Central memory CD4-positive, alpha-beta T cell (primary cell): ENCODE data around the gene ATXN7L1.
"Not testable (repeated sequence)": the region's sequence is repeated elsewhere in the genome, so short reads cannot be mapped to it uniquely, and the experiment has no call there.

ENCODE experiments used
- DNase-seq: peaks from one replicate; pipeline ENCODE4 v3.0.0; 2022

ATXN7L1 gene

DNA sequence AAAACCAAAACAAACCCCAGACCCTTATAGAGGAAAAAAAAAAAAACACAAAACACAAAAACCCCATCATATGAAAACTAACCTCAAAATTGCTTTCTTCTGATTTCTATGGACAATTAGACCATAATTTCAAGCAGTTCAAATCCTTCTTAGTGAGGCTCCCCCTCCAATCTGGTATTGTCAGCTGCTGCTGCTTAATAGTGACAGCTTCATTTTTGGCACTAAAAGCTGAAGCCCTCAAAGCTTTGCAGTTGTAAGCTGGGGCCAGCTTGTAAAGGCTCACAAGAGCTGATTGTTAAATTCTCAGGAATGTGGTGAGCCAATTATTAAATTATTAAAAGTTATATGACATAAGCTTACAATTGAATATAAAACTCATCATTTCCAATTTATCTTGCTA is 21.9 kb downstream of the ATXN7L1 start:
- no peak for DNase-seq

DNA sequence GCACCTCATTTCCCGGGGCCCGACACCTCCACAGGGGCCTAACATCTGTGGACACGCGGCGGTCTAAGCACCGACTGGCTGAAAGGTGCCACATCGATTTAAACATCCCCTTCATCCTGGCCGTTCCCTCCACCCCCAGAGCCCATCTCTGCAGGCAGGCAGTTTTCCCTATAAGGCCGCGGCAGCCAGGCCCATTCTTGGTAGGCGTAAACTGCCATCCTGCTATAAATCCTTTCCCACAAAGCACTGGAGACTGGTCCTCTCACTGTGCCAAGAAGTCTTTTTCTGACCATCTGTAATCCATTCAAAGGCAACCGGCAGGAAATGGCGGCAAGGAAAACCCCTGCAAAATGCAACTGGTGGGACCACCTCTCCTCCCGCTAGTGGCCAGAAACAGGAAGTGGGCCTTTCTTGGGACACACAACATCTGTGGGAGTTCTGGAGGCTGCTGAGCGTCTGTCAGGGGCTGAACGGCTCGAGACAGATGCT is 22.4 kb downstream of the ATXN7L1 start:
- DNase-seq: no peak

- DNase-seq: no peak
Measured at GRCh38 chr7:105851064-105851463, 25.3 kb downstream of the ATXN7L1 start.

DNA sequence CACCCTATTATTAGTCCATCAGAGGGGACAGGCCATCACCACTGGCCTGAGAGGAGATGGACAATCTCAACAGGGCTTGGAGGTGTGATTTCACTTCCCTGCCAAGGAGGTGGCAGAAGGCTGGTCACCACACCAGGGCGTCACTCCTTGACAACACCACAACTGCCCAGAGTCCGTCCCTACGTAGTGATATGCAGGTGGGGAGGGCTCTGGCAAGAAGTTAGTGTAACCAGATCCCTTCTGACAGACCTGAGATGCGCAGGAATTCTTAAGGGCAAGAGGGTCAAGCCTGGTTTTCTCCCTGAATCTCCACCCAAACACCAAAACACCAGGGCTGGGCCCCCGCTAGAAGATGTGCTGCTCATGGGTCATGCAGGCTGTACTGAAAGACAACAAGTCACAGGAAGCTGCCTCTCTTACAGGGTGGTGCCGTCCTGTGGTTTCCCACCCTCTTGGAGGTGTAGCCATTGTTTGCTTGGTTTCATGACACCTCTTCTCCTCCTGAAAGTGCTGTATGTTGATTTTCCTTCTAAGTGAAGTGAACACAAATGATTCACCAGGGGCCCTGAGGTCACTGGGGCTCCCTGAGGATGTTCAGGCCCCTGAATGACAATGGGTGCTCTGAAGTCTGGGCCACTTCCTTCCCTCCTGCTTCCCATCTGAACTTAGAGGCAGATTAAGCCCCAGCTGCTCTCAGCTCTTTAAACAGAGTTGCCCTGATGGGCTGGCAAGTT is 27.1 kb downstream of the ATXN7L1 start:
- DNase-seq: peak; percentile 75

- no peak for DNase-seq
Measured at GRCh38 chr7:105846404-105846803, 30.0 kb downstream of the ATXN7L1 start.

GRCh38 chr7:105844681-105845080 is 31.7 kb downstream of the ATXN7L1 start:
- DNase-seq: not testable (repeated sequence)

- no peak for DNase-seq
Measured at GRCh38 chr7:105841866-105842265, 34.5 kb downstream of the ATXN7L1 start.

DNA sequence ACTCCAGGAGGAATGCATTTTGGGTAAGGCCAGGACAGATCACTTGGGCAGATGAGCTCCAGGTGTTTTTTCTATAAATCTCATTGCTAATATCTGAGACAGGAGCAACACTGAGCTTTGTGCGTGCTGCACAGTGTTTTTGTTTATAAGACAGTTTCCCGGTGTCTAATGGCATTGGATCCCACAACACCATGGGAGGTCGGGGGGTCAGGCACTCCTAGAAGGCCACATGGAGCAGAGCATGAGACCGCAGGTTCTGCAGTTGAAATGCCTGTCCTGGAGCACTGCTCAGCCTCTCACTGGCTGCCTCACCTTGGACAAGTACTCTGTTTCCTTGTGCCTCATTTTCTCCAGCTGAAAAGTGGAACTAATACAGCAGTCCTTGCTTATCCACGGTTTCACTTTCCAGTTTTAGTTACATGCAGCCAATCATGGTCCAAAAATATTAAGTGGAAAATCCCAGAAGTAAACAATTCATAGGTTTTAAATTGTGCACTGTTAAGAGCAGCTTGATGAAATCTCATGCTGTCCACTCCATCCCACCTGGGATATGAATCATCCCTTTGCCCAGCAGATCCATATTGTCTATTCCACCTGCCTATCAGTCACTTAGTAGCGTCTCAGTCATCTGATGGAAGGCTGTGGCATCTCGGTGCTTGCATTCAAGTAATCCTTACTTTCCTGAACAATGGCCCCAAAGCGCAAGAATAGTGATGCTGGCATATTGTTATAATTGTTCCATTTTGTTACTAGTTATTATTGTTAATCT is 35.2 kb downstream of the ATXN7L1 start:
- DNase-seq: no peak

- no peak for DNase-seq
Measured at GRCh38 chr7:105839266-105839665, 37.1 kb downstream of the ATXN7L1 start.

GRCh38 chr7:105838627-105839231 is 37.7 kb downstream of the ATXN7L1 start:
- no peak for DNase-seq

DNA sequence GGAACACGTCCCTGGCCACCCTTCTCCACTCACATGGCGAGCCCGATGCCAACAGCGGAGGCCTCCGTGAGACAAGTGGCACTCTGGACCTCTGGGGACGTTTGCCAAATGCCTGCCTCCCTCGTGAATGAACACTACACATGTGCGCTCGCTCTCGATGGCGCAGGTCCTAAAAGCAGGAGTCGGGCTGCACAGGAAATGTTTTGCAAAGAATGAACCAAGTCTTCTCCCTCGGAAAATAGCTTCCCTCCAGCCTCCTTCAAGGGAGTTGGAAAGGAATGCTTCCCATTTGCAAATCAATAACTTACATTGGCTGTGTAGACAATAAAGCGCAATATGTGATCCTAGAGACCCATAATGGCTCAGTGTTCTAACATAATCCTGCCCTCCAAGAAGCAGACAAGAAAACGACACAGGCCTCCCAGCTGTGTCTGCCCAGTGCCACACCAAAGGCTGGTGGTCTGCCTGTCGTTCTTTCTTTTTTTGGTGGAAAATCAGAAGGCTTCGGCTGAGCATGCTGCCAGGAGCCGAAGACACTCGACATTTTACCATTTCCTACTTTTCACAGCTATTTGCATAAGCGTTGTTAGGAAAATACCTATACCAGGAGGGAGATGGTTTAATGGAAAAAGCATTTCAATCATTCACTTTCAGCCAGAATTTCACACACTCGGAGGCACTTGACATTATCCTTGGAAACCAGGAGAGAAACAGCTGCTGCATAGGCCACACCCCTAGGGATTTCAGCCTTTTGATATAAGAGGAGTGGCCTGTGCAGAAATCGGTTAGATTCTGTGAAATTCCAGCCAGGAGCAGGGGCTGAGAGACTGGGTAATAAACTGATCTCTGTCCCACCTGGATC is 38.4 kb downstream of the ATXN7L1 start:
- no peak for DNase-seq

- no peak for DNase-seq
Measured at GRCh38 chr7:105835441-105835840, 41.0 kb downstream of the ATXN7L1 start.

DNA sequence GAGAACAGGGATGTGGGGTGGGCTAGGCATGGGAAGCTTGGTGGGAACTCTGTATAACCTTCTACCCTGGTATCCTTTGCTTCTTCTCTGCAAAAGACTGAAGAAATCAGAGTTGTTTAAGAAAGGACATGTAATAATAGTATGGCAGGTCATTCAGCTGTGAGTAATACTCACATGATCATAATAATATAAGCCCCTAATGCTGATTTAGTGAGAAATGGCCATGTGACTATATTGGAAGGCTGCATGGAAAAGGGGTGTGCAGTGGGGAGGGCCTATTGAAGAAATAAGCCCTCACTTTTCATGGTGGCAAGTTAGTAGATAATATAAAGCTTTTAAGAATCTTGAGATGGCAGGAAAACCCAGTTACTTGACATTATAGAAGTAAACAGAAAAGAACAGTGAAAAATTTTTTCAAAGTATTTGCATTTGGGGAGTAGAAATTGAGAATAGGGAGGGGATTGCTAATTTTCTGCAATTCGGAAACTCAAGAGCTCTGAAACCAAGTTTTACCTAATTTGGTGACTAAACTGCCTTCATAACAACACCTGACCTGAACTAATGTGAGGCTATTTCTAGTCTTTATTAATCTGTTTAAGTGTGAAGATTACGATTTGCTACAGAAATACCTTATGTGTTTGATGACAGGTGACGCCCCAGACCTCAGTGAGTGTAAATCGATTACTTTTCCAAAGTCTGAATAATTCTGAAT is 44.4 kb downstream of the ATXN7L1 start:
- no peak for DNase-seq

DNA sequence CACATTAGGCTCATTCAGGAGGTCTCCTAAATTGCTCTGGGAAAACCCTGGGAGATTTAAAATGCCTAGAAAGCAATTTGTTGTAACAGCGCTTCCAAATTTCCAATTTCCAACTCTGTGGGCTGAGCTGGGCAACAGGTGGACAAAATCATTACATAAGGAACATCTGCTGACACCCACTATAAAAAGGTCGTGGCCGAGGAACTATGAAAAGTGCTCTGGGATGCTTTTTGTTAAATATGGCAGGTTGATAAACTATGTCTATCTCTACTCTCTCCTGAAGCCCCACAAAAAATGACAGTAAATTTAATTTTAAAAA is 45.1 kb downstream of the ATXN7L1 start:
- no peak for DNase-seq

GRCh38 chr7:105830405-105831301 is 45.7 kb downstream of the ATXN7L1 start:
- DNase-seq: no peak

DNA sequence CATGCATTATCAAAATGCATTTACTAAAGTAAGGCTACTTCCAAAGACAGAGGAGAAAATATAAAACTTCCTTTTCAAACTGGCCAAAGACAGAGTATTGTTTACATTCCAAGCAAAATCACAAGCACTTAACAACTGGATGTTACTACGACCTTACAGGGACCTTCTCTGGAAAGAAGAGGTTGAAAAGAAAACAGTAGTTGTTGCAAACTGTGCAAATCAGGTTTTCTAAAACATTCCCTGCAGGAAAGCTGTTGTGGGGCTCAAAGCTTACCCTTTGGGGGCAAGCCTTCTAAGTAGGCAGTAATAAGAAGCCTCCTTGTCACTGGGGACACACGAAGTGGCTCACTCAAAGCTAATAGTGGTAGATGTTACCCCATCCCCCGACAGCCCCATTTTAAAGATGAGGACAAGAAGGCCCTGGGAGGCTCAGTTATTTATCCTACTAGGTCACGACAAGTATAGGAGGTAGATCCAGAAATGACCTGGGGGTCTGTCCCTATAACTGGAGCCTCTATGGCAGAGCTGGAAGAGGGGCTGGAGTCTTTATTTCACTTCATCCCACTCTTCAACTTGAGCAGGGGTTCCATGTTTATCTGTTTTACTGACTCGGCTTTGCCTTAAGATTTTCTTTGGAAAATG is 46.6 kb downstream of the ATXN7L1 start:
- no peak for DNase-seq

DNA sequence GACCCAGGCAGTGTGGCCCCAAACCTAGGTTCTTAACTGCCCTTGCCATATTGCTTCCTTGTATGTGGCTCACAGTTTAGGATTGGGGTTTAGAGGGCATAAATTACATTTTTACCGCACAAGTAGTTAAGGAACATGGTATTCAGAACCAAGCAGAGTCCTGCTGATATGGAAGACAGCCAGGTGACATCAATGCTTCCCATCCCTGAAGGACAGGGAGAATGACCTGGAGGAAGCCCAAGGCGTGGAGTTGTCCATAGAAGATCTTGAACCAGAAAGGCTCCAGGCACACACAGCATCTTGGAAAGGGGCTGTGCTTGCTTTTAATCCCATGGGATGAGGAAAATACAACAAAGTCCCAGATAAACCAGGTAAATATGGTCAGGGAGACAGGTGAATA is 48.3 kb downstream of the ATXN7L1 start:
- no peak for DNase-seq

GRCh38 chr7:105827151-105827875 is 49.1 kb downstream of the ATXN7L1 start:
- no peak for DNase-seq

DNA sequence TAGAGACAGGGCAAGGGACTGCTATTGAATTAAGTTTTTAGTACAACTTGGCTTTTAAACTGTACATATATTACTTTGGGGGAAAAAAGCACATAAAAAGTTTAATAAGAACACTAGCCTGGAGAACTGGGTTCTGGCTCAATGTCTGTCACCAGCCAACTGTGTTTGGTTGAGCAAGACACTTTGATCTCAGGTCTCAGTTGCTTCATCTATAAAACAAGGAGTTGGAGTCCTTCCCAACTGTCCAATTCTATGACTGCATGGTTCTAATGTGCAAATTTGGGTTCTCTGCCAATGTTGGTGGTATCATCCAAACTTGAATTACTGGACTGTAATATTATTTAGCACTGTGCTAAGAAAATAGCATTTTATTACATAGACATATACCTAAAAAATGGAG is 50.3 kb downstream of the ATXN7L1 start:
- DNase-seq: no peak

GRCh38 chr7:105825371-105825770 is 51.0 kb downstream of the ATXN7L1 start:
- DNase-seq: no peak
